ENCODE results near the gene ARPC4.
A peak's percentile ranks its signal among the peaks of the same experiment; 100 is the strongest.
"Not testable (repeated sequence)": the region's sequence is repeated elsewhere in the genome, so short reads cannot be mapped to it uniquely, and the experiment has no call there.

ARPC4 gene

DNA sequence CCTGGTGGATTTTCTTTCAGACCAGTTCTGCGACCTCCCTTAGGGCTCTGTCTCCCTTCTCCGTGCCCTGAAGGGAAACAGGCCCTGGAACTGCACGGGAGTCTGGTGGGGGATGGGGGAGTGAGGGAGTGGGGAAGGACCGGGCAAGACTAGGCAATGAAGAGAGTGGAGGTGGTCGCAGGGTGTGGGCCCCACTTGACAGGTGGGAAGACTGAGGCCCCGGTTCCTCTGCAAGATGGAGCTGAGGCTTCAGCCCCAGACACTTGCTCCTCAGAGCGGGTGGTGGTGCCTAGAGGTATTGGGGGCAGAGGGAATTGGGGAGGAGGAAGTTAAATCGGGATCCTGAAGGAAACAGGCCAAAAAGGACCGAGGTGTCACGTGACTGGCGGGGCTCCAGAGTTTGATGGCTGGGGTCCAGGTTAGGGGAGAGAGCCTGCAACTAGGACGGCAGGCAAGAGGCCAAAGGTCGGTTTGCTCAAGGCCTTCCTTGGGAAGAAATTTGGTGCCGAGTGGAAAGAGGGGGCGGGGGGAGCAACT is 22.5 kb upstream of the ARPC4 start:
- DNase-seq (ENCODE audit: low read depth), result no peak

DNA sequence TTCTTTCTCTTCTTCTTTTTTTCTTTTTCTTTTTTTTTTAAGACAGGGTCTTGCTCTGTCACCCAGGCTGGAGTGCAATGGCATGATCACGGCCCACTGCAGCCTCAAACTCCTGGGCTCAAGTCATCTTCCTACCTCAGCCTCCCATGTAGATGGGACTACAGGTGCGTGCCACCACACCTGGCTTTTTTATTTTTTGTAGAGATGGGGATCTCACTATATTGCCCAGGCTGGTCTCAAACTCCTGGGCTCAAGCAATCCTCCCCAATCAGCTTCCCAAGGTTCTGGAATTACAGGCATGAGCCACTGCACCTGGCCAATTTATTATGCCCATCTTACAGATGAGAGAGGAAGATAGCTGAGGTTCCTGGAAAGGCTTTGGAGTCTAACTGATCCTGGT is 21.9 kb upstream of the ARPC4 start:
- not testable (repeated sequence) for DNase-seq (ENCODE audit: low read depth)

DNA sequence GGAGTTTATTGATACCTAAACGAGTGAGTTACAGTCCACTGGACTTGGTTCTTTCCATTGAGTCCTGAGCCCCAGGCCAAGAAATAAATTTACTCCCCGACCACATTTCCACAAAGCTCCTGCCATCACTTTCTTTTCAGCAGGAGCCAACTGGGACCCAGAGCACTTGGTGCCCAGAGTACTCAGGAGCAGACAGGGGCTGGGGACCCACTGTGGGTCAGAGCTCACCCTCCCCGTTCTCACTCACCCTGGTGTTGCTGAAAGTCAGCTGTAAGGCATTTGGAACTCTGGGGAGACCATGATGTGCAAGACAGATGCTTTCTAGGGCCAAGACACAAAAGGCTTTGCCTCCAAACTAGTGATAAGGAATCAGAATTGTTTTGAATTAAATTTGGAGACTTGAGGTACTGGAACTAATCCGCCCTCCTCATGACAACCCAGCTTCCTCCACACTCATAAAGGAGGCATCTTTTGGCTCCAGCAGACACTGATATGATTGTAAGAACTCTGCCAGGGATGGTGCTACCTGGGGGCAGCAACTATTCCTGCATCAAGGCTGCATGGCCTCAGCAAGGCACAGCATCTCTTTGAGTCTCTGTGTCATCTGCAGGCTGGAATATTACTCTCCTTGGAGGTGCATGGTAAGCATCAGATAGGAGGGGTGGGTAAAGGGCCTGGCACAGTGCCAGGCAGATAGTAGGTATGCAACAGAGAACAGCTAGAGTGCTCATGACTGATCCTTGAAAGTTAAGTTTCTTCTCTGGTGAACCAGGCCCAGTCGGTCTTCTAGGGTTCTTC is 15.8 kb upstream of the ARPC4 start:
- no peak for DNase-seq (ENCODE audit: low read depth)

DNA sequence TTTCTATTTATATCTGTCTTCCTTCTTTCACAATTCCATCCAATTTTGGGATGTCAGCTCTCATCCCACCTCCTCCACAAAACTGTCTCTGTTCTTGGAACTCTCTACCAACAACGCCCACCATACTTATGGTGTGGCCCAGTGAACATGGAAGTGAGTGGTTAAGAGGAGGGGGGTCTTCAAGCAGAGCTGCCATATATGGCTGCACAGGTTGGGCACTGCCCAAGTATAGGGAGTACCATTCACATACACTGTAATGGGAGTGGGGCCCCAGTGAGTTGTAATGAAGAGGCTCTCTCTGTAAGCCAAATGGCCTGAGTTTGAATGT is 15.2 kb upstream of the ARPC4 start:
- DNase-seq (ENCODE audit: low read depth), result no peak

DNA sequence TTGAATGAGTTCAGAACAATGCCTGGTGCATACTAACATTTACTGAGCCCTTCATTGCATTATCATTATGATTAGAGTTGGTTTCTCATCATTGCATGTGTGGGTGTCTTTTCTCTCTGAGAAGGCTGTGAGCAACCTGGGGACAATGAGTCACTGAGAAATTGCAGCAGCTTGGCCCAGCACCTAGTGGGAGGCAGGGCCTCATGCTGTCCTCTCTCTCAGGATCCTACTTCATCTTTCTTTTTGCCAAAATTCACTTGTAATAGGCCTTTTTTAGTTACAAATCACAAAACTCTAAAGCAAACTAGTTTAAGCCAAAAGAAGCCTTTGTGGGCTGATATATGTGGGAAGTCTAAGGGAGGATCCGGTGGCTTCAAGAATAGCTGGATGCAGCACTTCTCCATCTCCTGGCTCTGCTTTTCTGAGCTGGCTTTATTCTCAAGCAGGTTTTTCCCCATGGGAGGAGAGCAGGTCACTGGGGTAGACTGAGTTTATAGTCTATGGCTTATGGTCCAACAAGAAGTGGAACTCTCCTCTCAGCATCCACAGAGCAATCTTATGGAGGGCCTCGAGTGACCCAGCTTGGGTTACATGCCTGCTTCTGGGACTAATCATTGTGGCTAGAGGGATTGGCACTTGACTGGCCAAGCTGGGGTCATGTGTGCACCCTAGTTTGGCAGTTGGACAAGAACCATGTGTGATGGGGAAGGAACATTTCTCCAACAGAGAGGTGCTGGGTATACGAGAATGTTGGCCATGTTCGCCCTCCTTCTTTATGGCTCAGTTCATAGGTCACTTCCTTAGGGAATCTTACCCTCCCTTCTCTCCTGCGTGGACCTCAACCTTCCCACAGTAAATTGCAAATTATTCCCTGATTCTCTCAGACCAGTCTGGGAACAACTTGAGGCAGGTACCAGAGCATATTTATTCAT is 14.5 kb upstream of the ARPC4 start:
- peak; percentile 28 for DNase-seq (ENCODE audit: low read depth)

DNA sequence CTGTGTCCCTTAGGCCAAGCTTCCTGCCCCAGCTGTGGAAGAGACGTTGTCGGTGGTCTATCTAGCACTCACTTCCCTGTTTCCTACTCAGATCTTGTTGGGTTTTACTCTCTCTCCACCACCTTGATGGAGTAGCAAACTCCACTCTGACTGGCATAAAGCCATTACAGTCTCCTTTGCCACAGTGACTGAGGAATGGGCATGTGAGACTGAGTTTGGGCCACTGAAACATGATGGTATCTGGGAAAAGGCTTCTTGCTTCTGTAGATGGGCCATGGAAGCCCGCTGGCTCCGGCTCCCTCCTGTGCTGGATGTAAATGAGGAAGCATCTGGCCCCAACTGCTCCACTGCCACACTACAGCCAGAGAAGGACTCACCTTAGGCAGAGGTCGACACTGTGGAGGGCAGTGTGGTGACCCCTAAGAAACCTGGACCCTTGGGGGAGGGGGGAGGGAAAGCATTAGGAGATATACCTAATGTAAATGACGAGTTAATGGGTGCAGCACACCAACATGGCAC is 13.7 kb upstream of the ARPC4 start:
- DNase-seq (ENCODE audit: low read depth), result no peak

DNA sequence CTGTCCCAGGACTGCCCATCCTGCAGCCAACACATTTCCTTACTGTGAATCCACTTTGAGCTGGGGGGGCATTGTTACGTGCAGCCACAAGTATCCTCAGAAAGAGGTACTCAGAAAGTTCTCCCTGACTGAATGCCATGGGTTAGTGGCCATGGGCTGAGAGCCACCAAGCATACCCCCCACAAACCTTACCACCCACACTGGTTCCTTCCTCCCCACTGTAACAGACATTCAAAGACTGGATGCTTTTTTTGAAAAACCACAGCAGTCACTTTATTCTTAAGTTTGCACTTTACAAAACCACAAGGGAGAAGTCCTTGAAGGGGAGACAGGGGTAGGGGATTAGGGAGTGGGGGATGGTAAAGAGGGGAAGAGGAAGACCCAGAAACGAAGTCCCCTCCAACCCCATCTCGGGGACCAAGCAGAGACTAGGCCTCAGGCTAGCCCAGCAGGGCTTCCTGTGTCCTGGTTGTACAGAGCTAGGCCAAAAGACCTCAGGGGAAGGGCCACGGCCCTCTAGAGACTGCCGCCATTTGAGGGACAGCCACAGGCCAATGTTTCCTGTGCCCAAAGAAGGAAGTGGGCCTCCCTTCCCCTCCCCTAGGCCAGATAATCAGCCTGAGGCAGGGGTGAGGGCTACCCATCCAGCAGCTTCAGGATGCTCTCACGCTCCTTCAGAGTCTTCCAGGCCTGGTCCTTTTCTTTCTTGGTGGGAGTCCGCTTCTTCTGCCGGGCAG is 13.0 kb upstream of the ARPC4 start:
- no peak for DNase-seq (ENCODE audit: low read depth)

DNA sequence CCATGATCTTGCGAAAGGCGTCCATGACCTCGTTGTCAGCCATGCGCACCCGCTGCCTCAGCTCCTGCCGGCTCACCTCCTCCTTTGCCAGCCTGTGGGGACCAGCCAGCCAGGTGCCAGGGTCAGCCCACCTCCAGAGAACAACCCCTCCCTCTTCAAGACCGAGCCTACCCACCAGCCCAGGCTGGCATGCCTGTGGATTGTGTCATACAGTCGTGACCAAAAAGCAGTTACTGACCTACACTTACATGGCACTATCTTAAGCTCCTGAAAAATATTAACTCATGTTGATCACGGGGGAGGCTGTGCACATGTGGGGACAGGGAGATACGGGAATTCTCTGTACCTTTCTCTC is 12.4 kb upstream of the ARPC4 start:
- DNase-seq (ENCODE audit: low read depth), result no peak

DNA sequence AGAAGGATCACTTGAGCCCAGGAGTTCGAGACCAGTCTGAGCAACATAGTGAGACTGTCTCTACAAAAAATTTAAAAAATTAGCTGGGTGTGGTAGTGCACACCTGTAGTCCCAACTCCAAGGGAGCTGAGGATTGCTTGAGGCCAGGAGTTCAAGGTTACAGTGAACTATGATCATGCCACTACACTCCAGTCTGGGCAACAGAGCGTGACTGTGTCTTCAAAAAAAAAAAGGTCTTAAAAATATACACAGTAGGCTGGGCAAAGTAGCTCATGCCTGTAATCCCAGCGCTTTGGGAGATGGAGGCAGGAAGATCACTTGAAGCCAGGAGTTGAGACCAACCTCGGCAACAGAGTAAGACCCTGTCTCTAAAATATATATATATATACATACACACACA is 12.0 kb upstream of the ARPC4 start:
- DNase-seq (ENCODE audit: low read depth), result no peak

DNA sequence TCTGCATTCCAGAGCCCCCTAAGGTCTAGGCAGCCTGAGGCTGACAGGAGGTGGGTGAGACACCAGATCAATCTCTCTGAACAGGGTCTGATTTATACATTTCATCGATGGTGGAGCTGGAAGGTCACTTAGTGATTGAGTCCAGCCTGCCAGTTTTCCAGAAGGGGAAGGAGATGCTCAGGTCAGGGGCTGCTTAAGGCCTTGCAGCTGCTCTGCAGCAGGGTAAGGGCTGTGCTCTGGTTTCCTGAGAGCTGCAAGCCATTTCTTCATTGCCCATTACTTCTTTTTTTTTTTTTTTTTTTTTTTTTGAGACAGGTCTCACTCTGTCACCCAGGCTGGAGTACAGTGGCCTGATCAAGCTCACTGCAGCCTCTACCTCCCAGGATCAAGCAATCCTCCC is 11.3 kb upstream of the ARPC4 start:
- DNase-seq (ENCODE audit: low read depth), result no peak

DNA sequence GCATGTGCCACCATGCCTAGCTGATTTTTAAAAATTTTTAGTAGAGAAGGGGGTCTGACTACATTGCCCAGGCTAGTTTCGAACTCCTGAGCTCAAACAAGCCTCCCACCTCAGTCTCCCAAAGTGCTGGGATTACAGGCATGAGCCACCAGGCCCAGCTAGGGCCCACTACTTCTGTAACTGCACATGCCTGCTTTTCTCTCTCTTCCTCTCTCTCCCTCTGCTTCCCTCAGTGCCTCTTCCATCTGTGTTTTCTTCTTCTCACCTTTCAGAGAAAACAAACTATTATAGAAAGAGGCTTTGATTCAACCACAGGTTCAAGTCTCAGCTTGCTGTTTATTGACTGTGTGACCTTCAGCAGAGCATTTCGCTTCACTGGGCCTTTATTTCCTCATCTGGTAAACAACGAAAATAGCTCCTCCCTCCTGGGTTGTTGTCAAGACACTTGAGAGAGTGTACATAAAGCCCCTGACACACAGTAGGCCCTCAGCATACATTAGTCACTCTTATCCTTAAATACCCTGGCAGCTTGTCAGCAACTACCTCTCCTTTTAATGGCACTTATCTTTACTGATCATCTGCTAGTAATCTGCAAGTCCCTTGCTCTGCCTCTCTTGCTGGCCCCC is 10.8 kb upstream of the ARPC4 start:
- DNase-seq (ENCODE audit: low read depth), result no peak

DNA sequence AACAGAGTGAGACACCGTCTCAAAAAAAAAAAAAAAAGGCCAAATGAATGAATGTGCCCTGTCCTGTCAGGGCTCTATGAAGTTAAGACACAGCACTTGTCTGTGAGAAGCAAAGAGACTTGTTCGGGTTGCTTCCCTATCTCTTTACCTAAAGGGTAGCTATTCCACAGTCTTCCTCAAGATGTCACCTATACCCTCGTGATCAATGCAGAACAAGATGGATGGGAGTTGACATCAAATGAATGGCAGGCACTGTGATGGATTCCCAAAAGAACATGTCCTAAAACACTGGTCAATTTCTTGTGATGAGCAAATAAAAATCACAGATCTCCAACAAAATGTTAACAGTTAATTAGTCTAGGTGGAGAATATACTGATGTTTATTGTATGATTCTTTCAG is 10.1 kb upstream of the ARPC4 start:
- DNase-seq (ENCODE audit: low read depth), result no peak

DNA sequence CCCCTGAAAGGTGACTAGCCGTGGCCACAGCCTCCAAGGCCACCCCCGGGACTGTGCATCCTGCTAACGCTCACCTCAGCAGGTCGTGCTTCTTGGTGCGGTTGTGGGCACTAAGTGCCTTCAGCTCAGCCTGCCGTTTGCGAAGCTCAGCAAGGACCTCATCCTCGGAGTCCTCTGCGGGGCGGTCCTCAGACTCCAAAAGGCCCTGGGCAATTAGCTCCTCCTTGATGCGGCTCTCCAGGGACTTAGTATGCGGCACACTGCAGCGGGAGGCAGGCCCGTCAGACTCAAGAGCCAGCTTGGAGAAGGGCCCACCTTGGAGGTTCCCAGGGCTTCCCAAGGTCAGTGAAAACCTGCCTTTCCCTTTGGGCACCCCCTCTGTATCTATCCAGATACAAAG is 8.9 kb upstream of the ARPC4 start:
- DNase-seq (ENCODE audit: low read depth), result no peak

DNA sequence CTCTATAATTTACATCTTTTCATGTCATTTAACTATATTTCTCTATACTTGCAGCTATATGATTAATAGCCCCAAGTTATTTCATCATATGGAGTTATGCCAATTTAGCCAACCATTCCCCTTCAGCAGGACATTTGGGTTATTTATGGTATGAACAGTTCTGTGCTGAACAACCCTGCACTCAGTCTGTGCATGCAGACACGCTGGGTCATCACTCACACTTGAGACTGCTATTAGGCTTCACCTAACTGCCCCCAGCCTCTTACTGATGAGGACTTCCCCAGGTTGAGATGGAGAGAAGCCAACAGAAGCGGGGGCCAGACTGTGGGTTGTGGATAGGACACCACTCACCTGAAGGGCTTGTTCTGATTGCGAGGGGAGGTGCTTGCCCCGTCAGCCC is 7.9 kb upstream of the ARPC4 start:
- no peak for DNase-seq (ENCODE audit: low read depth)

DNA sequence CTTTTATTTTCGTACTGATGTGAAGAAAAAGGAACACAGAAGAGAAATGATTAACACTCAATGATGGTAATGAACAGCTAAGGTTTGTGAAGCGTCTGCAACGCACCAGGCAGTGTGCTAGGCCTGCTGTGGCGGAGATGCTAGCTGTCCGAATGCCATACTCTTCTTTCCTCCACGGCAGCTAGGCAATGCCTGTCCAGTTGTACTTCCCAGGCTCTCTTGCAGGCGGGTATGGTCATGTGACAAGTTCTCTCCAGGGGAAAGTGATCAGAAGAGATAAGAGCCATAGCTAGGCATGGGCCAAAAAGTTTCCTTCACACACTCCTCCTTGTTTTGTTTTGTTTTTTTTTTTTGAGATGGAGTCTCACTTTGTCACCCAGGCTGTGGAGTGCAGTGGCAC is 7.3 kb upstream of the ARPC4 start:
- no peak for DNase-seq (ENCODE audit: low read depth)

DNA sequence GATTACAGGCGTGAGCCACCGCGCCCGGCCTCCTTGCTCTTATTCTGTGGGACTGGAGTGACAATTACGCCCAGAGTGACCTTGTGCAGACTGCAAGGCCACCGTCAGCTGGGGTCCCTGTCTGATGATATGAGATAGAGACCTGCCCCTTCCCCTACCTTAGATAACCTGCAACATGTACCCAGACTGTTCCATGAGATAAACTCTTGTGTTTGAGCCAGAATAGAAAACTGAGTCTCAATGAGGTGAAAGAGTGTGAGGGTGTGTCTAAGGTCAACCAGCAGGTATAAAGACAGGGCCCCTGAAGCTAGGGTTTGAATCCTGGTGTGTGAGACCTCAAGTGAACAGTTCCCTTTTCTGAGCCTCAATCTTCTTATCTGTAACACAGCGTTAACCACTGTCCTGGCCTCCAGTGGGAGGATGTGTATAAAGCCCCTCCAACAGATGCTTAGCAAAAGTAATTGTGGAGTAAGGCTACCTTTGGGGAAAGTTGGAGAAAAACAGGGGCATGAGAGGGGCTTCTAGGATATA is 6.6 kb upstream of the ARPC4 start:
- DNase-seq (ENCODE audit: low read depth), result no peak

DNA sequence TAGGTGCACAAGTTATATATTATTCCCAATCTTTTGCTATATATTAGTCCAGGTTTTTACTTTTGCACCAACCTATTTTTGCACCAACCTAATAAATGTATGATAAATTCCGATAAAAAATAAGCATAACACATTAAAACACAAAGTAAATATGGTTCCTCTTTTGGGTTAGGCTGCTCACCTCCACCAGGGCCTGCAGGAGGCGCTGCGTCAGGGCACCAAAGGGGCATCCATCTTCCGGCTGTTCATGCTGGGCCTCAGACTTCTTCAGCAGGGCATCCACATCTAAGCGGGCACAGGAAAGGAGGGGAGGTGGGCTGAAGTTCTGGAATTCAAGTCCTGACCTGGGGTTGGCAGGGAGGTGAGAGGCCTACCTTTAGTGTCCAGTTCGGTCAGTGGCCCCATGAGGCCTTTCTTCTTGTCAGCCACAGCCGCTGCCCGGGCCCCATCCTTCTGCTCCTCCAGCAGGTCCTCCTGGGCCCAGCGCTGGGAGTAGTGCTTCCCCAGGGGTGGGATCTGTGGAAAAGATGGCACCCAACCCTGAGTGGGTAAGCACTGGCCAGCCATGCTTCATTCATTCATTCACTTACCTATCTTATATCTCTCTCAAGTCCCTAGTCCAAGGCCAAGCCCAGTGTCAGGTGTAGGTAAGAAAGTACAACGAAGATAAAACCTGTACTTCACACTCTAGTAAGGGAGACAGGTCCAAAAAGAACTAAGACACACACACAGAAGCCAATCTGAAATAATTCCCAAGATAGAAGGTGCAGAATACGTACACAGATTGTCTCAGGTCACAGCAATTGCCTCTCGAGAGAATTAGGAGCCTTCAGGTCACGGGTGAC is 5.8 kb upstream of the ARPC4 start:
- DNase-seq (ENCODE audit: low read depth), result no peak

DNA sequence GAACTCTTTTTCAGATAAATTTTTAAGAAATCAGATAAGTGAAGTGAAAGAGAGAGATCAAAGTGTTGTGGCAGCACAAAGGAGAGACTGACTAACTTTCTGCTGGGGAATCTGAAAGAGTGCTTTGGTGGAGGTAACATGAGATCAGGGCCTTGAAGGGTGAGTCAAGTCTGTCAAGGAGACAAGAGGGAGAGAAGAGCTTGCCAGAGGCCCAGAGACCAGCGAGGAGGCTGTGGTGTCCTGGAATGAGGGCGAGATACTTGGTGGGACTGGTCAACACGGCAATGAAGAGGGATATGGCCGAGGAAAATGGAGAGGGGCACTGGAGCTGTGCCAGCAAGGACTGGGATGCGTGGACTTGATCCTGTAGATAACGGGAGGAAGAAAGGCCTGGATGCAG is 5.2 kb upstream of the ARPC4 start:
- no peak for DNase-seq (ENCODE audit: low read depth)

DNA sequence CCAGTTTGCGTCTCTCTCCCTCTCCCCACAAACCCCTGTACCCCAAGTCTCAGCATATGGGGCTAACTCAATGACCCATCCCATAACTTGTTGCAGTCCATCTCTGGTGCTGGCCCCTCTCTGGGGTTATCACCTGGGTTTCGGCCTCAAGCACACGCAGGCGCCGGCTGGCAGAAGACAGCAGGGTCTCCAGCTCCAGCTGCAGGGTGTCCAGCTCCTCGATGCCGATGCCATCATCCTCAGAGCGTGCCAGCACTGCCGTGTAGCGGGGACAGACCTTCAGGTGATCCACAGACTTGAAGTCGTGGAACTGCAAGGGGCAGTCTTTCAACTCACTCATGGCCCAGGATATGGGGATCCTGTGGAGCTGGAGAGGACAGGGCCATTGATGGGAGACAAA is 1.8 kb upstream of the ARPC4 start:
- no peak for DNase-seq (ENCODE audit: low read depth)

DNA sequence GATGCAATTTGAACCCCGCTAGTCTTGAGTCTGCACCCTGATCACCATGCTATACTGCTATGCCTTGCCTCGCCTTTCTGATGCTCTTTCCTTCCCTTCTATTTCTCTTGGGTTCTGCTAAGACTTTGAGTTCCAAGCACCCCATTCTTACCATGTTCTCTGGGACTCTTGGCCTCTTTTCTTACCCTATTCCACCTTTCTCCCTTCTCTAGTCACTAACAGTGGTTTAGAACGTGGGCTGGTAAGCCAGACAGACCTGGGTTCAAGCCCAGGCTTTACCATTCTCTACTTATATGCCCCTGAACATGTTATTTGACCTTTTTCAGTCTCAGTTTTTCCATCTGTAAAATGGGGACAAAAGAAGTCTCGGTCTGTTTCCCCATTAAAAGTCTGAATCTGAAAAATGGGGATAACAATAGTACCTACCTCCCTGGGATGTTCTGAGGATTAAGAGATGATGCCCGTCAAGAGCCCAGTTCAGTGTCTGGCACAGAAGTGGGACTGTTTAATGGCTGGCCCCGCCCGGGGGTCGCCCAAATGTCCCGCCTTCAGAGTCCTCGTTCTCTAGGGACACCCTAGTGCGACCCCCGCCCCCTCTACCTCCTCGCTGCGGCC is 985 bp upstream of the ARPC4 start:
- DNase-seq (ENCODE audit: low read depth), result no peak
